Activated effector memory CD4-positive, alpha-beta T cell treated with Interleukin-2 at 50 U/mL for 16 hours (primary cell): ENCODE measurements around the gene COL4A2.

Experiments used
- DNase-seq: peaks from one replicate; pipeline ENCODE4 v3.0.0-alpha.2; 2020

The COL4A2 gene

DNA sequence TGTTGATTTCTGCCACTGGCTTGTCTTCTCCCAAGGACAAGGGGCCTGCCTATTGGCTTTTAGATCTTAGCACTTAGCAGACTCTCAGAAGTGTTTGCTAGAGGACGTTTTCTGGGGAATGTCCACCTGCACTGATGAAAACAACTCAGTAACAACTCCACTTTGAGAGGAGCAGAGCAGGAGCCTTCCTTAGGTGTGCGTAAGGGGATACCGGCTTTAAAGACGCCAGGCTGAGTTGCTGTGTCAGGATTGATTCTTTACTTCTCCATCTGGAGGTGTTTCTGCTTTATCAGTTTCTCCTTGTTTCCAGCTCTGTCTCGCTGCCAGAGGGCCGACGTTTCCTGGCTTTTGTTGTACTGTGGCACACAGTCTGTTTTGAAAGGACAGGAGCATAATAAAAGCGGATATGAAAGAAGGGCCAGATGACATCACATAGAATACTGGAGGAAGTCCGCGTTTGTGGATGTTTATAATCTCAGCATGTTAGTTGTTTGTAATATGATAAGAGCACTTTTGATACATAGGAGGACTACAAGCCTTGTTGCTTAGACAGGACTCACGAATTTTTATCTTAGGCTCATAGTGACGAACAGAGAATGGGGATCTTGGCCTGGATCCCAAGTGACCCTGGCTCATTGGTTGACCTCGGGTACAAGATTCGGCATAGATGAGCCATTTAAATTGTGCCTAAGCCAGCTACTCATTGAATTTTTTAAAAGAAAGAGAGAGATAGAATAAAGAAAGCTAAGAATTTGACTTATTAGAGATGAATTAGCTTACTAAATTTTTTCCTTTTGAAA is 34.6 kb downstream of the COL4A2 start:
- no peak for DNase-seq

DNA sequence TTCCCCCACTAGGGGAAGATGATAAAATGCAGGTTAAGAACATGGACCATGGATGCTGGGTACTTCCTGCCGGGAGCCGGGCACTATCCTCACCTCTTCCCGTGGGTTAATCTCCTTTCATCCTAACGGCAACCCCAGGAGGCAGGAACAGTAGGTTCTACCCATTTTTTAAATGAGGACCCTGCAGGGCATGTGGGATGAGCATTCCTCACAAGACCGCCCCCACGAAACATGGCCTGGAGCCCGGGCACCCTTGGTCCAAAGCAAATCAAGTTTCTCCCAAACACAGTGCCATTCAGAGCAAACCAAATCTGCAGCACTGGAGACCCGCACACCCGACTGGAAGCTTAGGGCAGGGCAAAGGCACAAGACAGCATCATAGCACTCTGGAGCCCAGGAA is 35.4 kb downstream of the COL4A2 start:
- DNase-seq: no peak

DNA sequence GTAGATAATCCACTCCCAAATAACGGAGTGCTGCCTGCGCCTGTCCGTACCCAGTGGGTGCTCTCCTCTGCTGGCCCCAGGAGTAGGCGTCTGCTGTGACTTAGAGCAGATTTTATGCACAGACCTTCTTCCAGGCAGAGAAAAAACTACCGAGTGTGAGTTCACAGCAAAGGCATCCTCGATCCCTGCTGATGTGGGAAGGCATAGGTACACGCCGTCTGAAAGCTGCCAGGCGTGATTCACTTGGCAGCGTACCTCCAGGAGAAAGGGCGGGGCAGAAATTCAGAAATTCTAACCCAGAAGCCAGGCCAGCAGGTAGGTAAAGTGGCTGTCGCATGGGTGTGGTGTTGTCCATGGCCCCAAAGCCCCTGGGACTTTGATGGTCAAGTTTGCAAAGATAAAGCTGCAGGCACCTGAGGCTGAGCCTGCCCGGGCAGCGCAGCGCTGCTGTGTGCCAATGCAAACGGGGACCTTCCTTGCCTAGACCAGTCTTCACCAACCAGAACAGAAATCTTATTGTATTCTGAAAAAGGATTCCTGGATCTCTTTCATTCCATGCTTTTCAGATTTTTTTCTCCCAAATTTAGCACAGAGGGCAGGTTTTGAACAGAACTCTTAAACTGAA is 36.3 kb downstream of the COL4A2 start:
- no peak for DNase-seq

DNA sequence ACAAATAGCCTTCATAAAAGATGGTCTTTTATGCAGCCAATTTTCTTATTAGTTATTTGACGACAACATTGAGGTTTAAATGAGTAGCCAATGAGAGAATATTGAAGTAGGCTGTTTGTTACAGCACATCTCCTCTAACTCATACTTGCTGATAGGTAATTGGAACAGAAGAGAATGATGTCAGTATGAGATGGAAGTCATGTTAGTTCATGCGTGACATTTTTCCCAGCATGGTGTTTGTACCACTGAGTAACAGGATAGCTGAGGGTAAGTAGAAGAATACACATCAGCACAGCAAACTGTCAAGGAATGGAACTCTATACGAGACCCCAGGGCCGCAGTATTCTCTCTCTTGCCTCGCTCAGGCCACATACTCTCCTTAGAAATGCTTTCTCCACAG is 37.2 kb downstream of the COL4A2 start:
- no peak for DNase-seq

DNA sequence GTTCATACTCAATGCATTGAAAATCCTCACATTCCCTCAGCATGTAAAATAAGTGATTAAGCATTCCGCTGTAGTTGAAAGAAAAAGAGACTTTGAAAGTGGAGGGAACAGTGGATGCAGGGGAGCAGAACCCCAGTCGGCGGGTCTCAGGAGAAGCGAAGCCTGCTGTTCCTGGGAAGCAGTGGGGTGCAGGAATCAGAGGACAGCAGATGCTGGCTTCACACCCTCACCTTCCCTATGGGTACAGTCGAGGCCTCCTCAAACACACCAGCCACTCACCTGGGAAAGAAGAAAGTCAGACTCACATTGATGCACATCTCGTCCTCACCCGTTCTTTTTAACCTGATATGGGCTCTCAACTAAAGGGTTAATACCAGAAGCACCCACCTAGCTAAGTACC is 38.2 kb downstream of the COL4A2 start:
- DNase-seq: no peak

DNA sequence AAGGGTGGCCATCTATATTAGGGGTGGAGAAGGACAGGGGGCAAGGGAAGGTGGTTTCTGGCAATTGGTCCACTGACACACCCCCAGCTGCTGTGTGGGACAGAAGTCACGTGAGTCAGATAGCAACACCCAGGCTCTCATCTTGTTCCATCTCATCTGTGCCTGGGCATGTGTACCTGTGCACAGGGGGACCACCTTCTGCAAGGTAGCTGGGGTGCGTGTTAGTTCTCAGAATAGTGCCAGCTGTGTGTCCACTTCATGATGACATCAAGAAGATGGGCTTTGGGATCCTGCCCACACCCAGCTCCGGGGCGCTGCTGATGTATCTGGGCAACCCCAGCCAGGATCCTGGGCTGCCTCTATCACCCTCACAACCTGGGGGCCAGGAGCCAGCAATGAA is 38.6 kb downstream of the COL4A2 start:
- DNase-seq: no peak

DNA sequence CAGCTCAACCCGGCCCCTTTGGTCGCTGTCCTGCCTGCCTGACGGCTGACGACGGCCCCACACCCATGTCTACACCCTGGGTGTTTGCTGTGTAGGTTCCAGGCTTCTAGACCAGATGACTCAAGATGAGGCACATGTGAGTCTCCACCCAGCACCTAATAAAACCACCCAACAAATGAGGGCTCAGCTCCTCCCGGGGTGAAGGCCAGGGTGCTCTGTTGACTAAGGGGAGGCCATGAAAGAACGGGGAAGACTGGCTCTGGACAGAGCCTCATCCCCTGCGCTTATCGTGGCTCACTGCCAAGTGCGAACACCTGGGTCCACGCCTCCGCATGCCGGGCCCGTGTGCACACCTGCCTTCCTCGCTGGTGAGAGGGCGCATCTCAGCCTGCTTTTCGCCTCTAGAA is 39.6 kb downstream of the COL4A2 start:
- no peak for DNase-seq

DNA sequence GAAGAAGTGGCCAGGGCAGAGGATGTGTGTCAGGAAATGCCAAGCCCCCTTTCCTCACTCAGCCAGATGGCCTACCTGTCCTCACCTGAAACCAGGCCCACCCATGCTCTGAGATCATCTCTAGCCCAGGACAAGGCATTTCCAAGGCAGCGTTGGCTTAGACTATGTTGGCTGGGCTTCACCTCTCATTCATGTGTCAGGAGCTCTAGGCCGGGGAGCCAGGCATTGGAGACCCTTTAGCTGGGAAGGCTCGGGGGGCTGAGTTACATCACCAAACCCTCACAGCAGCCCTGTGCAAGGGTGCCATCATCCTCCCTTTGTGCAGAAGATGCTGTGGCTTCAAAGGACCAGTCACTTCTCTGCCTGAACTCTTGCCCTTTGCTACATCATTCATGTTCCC is 40.0 kb downstream of the COL4A2 start:
- DNase-seq: no peak

DNA sequence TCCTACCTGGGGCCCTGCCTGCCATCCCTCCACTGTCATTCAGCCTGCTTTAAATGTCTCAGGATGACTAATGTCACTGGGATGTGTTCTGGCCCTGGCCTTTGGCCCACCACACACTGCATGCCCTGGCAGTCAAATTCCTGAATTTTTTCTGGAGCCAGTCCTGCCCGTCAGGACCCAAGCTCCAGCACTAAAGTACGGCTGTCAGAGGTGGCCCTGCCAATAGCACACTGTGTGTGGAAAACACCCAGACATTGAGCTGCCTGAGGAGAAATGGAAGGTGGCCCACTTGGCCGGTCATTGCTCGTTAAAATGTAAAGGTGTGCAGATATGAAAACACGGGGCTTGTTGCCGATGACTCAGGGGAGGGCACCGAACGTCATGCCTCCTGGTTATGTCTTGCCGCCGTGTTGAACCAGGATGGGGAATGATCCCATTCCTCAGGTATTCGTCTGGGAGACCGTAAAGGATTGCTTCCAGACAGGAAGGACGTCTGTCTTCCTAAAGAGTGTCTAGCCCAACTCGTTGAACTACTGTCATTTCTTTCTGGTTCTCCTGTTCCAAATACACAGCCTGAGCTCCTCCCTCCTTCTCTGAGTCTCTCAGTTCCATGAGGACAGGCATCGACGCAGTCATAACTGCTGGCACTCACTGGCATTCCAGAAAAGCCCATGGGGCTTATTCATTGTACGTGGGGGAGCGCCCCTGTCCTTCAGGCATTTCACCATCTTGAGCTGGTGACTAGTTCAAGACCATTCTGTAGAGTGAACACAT is 40.6 kb downstream of the COL4A2 start:
- DNase-seq: no peak

DNA sequence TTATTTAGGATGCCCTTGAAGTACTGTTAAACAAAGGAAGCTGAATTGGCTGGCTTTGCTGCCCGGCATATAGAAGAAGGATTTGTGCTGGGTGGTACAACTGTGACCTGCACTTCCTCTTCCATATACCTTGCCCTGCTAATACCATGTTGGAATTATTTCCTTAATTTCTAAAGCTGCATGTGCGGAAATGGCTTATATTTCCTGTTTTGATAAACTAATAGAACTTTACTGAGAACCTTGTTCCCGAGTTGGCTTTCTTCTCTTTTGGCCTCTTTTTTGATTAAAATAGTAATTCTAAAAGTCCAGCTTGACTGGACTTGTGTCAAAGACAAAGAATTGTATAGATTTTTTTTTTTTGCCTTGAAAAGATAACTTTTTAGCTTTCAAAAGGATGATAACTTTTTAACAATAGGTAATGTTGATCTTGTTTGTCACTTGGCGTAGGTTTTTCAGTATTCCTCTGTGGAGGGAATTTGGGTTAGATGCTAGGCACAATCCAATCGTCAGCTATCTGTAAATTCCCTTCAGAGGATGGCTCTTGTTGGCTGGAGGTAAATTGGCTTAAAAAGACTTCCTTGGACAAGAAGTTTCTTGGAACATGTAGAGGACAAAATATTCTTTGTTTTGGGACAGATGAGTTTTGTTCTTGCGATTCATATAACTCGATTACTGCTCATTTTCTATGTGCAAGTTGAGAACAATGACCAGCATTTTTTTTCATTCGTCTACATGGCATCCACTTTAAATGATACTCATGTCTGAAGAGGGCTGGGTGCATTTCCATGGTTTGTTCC is 41.4 kb downstream of the COL4A2 start:
- DNase-seq: no peak

DNA sequence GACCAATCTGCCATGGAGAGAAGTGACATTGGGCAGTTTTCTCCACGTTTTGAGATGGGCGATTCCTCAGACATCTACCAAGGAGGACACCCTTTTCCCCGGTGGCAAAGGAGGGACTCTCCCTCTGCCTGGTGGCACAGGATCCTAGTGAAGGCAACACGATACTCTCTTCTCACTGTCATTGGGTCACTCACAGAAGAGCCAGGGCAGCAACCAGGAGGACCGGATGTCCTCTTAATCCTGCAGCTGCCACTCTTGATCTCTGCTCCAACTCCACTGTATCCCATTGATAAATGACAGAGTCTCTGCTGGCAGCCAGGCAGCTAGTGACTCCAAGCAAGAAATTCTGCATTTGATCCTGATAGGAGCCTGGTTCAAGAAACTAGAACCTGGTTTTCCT is 42.2 kb downstream of the COL4A2 start:
- DNase-seq: no peak

DNA sequence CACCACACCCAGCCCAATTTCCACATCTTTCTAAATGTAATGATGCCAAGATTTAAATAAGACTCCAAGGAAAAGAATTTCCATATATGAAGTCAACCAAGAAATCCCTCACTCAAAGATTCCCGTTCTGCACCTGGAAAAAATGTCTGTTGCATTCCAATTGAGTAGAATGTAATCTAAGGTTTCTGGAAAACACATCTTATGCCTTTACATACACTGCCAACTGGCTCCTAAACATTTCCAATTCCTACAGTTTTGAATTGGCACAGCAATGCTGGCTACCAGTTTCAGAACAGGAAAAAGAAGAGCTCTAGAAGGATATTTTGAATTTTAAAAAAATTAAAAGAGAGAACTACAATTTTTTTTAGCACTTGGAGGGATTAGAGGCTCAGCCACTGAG is 43.0 kb downstream of the COL4A2 start:
- no peak for DNase-seq

DNA sequence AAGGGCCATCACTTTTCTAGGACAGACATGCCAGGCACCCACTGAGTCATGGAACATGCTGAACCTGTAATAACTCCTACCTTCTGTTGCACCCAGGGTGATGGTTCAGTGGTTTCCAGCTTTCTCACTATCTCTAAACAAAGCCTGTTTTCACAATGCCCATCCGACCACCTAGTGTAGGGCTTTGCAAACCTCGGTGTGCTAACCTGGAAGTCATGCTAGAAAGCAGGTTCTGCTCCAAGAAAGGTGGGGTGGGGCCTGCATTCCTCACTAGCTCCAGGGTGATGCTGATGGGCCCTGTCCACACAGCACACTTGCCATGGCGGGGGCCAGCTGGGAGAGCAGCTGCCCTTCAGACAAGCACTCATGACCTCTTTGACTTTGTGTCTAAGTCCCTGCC is 43.4 kb downstream of the COL4A2 start:
- DNase-seq: no peak

DNA sequence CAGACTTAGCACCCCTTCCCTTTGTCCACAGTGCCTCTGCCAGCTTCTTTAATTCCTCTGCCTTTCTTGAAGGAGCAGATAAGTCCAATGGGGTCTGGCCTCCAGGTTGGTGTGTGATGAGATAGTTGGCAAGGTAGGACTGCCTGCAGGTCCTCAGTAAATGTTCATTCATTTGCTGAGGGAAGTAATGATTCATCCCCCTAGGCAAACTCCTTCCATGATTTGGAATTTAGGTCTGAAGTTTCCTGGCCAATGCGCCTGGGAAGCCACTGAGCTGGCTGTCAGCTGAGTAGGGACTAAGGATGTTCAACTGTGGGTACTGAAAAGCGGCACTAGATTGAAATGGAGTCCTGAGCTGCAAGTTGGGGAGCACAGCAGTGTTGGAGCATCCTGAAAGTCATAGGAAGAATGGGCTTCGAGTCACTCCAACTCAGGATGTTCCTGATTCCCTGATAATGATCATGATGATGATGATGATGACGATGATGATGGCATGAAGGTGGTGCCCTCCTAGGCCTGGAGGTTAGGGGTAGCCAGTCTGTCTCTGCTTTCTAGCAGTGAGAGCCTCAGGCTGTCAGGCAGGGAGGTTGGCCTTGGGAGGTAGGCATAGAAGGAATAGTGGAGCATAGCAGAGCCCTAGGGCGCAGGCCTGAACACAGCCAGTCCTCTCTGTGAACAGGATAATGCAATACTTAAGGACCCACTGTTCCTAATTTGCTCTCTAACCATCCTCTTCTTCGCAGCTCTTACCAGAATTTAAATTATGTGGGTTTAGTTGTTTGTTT is 44.7 kb downstream of the COL4A2 start:
- DNase-seq: no peak

DNA sequence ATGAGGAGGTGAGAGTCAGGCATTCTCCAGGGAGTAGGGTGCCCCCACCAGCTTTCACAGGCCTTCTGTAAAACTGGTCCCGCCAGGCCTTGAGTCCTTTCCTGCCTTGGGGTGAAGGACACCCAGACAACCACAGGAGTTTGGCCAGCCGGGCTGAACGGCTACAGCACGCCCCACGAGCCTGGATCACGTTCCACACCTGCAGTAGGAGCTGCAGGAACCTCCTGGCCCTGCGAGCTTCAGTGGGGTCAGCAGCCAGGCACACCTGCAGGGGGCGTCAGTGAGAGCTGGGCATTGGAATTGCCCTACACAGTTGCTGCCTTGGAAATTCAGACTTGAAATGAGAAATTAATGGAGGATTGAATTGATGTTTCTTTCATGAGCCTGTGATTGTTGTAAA is 45.7 kb downstream of the COL4A2 start:
- DNase-seq: no peak

DNA sequence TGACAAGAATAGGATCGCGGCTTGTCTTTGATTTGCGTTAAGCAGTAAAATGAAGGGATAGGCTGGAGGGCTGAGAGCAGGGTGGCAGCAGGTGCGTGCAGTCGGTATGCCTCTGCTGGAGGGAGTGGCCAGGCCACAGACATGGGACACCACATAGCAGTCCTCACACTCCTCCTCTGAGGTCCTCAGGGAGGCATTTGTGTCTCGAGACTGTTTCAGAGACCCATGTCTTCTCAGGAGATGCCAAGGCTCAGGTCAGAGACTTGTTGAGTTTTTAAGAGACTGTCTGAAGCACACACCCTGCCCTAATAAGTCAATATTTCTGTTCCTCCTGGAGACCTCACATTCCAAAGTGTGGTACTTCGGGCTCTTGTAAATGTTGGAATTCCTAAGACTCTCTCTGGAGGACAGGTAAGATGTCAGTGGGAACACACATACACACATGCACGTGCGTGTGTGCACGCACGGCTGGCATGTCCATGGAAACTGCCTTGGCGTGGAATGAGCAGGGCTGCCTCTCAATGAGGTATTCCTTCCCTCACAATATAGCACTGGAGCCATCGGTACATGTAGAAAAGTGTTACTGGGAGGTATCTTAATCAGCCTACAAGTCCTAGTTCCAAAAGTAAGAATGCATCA is 46.4 kb downstream of the COL4A2 start:
- no peak for DNase-seq

DNA sequence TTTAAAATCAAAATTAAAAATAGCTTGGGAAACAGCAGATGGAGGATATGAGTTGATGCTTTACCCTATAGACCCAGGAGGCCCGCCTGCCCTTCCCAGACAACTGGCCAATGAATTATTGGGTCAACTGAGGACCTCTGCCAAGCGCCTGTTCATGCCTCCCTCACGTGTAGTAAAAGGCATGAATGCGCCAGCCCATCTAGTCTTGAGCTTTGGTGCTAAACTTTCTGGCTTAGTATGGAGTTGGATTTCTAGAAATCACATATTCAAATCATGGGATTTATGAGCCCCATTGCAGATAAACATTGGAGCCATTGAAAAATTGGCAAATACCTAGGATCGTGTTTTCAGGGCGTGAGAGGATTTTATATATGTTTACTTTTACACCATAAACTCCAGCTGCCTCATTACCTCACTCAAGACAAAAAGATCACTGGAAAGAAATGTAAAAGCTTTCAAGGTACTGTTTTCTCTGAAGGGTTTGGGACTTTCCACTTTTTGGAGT is 47.1 kb downstream of the COL4A2 start:
- no peak for DNase-seq

DNA sequence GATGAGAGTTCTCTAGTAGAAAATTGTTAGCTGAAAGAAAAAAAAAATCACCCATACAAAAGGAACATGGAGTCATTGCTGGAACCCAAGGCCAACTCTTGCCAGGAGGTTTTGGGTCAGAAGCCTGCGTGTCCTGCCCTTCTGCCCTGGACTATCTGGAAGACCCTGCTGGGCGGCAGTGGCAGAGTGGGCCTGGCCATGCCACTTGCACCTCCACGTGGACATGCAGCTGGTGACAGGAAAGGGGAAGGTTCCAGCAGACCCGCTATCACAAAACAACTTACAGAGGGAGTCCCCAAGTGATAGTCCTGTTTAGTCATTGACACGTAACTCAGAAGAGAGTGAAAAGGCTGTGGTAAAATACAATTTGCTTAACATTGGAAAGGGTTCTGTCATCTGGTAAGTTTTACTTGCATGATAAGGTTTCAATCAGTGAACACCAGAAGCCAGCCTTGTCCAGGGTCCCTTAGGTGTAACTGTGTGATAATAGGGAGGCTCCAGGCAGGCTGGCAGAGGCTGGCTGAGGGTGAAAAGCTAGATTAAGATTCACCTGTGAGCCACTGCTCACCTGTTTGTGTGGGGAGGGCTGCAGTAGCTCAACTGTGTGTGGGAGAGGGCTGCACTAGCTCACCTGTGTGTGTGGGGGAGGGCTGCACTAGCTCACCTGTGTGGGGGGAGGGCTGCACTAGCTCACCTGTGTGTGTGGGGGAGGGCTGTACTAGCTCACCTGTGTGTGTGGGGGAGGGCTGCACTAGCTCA is 47.8 kb downstream of the COL4A2 start:
- DNase-seq: no peak

DNA sequence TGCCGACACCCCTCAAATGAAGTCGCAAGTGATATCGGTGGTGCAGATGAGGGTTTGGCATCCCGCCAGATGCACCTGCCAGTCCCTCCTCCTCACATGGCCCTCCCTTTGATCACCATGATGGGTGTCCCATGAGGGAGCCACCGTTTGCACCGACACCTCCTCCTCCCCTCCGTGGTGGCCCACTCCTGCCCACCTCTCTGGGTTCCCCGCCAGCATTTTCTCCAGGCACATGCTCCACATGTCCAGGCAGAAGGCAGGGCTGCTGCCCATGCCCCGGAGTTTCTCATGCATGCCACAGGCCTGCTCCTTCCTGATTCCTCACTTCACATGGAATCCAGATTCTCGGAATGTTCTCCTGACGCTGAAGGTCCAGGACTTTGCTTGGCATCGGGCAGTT is 49.3 kb downstream of the COL4A2 start:
- DNase-seq: no peak

DNA sequence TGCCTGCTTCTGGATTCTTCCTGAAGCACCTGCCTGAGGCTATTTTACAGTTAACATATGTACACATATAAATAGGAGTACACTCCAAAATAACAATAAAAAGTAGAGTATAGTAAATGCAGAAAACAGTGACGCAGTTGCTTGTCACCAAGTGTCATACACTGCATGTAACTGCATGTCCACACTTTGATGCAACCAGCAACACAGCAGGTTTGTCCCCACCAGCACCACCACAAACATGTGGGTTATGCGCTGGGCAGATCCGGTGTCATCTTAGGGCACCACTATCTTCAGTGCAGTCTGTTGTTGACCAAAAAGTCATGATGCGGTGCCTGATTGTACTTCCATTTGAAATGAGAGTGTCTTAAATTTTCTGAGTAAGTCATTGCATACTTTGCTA is 51.3 kb downstream of the COL4A2 start:
- no peak for DNase-seq

DNA sequence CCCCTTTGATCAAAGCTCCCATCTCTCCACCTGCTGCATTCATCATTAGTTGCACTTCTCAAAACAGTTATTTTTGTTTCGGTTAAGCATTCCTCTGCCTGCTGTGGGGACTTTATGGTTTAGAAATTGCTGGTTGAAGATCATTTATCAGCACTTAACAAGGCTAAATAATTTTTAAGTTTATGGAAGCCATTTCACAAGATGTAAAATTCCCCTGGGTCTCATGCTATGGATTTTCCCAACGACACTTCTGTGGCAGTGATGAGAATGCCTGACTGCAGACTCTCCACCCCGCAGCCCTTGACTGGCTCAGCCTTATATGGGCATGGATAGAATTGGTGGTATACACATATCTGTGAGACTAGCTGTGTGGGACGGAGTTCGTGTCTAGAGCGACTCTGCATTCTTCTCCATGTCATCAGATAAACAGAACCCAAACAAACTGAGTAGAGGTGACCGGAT is 52.8 kb downstream of the COL4A2 start:
- no peak for DNase-seq
